GM23338 (cell line): ENCODE data around the gene FOXP2.
"Not testable (repeated sequence)": the region's sequence is repeated elsewhere in the genome, so short reads cannot be mapped to it uniquely, and the experiment has no call there.

ENCODE experiments used
- CREB1 ChIP-seq: fragments of 250-450 bp; sonication (Bioruptor Pico); IDR thresholded peaks from 2 replicates; pipeline ENCODE4 v1.5.0; 2020; ENCODE audit warnings: low read depth, mild to moderate bottlenecking, moderate library complexity
- CTCF ChIP-seq, 2 experiments: fragments of 200-600 bp in 1 of 2; sonication (generic) in 1 of 2; conservative IDR thresholded peaks; 2 replicates each; pipeline versions ENCODE4 v1.5.1 to v1.6.1; 2016 to 2017; ENCODE audit warnings: antibody characterized with exemption in 2 of 2, low read depth in 2 of 2, mild to moderate bottlenecking in 2 of 2, moderate library complexity in 1 of 2
- EZH2 ChIP-seq: fragments of 200-600 bp; sonication (generic); IDR thresholded peaks from one replicate; pipeline ENCODE4 v1.8.0; 2017; ENCODE audit warnings: antibody characterized with exemption, mild to moderate bottlenecking, low read depth; ENCODE audit not compliant: unreplicated experiment
- EZH2phosphoT487 ChIP-seq: fragments of 200-600 bp; sonication (generic); IDR thresholded peaks from one replicate; pipeline ENCODE4 v1.8.1; 2018; ENCODE audit warnings: antibody characterized with exemption; ENCODE audit not compliant: unreplicated experiment
- POLR2AphosphoS5 ChIP-seq: IDR thresholded peaks from 2 replicates; pipeline ENCODE4 v1.6.1; 2016; ENCODE audit warnings: antibody characterized with exemption, low read depth
- REST ChIP-seq: IDR thresholded peaks from one replicate; pipeline ENCODE4 v1.6.1; 2018; ENCODE audit warnings: antibody characterized with exemption; ENCODE audit not compliant: unreplicated experiment

- not testable (repeated sequence) for TF ChIP-seq POLR2AphosphoS5; EZH2phosphoT487; CTCF (conservative IDR thresholded peaks at IDR 0.05; ENCODE audit: low read depth in 2 of 2); REST; CREB1 (CRISPR knock-in tag); EZH2
These were observed 26.3 kb downstream of the FOXP2 start for GRCh38 chr7:114440927-114441326.
